ENCODE measurements around the gene IL1R2.
"Not testable (repeated sequence)": the region's sequence is repeated elsewhere in the genome, so short reads cannot be mapped to it uniquely, and the experiment has no call there.

Gene IL1R2

DNA sequence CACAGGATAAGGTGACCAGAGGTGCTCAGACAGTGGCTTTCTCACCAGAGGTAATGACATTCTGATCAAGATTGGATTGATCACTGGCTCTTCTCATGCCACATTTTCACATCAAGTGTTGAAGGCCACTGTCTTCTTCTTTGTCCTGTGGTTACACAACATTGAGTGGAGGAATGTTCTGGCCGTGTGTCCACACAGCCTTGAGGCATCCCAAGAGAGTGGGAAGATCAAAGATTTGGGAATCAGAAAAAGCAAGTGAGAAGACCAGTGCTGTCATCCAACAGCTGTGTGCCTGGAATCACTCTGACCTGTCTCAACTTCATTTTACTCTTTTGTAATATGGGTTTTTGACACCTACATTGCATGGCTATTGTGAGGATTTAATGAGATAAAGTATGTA lies 67.4 kb downstream of the IL1R2 start:
- no peak for DNase-seq (ENCODE audit: low read depth in 1 of 2, low spot score in 1 of 2)

DNA sequence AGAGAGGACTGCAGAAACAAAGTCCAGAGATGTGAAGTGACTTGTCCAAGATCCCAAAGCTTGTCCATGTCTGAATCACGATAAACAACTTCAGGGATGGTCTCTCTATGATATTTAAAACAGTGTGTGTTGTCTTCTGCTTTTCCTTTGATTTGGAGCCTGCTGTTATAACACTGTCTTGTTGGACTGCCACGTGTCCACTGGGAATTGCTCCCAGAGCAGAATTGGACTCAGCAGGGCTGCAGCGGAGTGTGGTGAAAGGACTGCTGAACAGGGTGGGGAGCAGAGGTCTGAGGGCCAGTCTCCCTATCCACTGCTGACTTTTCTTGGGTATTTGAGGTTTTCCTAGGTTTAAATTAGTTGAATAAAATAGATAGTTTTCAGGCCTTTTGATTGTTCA lies 68.3 kb downstream of the IL1R2 start:
- no peak for DNase-seq (ENCODE audit: low read depth in 1 of 2, low spot score in 1 of 2)

DNA sequence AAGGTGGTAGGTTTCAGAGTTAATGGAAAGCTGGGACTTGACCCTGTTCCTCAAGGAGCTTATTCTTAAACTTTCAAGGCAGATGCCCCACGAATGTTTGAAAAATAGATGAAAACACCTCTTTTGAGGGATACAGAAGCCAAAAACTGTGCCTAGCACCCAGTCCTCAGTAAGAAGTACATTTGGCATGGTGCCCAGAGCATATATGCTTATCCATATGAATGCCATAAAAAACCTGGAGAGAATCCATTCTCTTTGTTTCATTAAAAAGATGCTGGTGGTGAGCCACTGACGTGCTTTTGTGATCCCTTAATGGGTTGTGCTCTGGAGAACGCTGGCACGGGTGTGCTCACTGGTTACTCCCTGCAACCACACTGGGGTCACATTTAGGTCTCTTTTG lies 69.0 kb downstream of the IL1R2 start:
- no peak for DNase-seq (ENCODE audit: low read depth in 1 of 2, low spot score in 1 of 2)

DNA sequence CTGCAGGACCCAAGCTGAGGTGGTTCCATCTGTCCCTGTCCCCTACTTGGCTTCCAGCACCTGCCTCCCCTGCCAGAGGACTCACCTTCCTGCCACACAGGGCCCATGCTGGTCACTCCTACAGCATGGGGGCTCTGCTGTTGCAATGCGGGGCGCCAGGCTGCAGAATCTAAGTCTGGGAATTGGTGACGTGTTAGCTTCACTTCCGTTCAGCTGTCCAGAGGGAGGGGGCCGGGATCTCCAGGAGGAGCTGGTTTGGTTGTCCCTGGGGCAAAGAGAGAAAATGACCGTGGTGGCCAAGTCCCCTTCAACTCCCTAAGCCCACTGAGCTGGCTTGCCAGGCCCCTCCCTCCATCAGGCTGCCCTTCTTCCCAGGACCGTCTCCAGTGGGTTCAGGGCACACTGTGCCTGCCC lies 69.5 kb downstream of the IL1R2 start:
- no peak for DNase-seq (ENCODE audit: low read depth in 1 of 2, low spot score in 1 of 2)

DNA sequence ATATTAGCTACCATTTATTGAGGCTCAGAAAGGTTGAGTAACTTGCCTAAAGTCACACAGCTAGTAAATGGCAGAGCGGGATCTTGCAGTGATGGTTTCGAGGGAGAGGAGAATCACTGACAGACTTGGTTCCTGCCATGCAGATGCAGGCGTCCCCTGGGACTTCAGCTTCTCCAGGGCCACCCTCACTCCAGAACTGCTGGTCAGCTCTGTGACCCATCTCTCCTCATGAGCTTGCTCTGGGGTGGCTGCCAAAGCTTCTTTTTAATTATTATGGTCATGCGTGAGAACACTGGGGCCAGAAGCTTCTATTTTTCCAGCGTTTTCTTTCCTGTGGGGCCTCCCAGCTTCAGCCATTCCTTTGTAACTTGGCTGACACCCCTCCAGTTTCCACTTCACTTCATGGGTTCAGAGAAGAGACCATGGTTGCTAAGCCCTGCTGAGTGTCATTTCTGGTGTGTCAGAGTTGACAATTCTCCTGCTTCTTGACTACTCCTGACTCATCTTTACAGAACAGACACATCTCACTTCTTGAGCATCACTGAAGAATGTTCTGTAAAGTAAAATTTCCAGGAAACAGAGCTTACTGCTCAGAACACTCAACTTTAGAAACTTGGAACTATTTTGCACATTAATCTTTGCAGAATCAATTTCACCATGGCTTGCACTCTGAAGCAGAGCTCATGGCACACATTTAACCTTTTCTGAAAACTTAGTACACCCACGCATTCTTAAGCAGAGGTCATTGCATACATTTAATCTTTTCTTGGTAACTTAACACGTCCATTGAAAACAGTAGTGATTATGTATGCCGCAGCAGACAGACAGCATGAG lies 70.4 kb downstream of the IL1R2 start:
- peak in 1 of 2 donors; percentile 25 for DNase-seq (ENCODE audit: low read depth in 1 of 2, low spot score in 1 of 2)

DNA sequence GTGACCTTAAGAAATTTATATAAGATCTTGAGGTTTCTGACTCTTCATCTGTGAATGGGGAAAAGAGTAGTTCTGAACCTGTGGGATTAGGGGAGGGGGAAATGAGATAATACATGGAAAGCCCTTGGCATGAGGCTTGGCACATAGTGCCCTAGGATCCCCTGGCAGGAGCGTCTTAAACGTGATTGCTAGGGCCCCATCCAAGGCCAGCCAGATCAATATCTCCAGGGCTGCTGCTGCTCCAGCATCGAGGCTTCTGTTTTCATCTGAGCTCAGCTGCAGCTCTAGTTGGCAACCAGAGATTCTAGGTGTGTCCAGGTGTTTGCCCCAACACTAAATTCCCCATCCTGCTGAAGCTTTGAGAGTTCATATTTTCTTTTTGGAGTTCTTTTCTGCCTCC lies 71.0 kb downstream of the IL1R2 start:
- DNase-seq (ENCODE audit: low read depth in 1 of 2, low spot score in 1 of 2), result no peak

DNA sequence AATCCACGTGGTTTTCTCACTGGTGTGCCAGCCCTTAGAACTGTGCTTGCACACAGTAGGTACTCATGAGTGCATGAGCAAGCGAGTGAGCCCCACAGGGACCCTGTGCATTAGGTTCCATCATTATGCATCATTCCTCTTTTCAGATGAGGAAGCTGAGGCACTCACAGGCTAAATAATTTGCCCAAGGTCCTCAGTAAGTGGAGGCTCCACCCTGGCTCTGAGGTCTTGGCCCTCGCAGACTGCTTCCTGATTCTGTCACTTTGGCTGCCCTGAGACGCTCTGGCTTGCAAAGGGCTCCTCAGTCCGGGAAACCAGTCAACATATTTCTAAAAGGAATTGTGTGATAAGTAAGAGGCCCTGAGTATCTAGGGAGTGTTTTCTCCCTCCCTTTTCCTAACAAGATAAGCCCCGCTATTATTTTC lies 71.7 kb downstream of the IL1R2 start:
- DNase-seq (ENCODE audit: low read depth in 1 of 2, low spot score in 1 of 2), result no peak

DNA sequence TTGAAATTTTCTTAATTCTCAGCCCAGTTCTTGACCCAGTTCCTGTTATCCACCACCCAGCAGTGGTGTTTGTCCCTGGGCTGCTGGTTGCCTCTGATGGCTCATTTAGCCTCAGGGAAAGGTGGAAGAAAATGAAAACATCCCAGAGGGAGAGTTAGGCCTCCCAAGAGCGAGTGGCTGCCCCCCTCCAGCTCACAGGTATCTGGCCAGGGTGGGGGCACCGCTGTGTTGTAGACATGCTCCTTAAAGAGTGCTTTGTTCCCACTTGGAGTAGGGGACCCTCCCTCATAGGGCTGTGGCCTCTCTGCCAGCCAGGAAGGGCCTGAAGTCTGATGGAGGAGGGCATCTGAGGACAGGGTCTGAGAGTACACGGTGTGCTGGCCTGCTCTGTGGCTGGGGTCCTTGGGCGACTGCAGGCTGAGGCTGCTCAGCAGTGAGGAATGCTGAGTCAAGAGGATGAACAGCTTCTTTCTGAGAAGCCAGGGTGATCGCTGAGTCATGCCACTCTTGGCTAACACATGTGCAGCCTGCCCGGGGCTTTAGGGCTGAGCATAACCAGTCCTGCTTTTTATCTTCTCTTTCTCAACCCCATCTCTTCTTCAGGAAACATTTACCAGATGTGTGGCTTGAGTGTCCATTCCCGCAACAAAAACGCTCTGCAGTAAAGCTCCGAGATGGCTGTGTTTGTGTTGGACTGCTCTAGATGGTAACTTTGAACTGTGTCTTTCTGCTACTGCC lies 72.3 kb downstream of the IL1R2 start:
- peak in 1 of 2 donors; percentile 40 for DNase-seq (ENCODE audit: low read depth in 1 of 2, low spot score in 1 of 2)

DNA sequence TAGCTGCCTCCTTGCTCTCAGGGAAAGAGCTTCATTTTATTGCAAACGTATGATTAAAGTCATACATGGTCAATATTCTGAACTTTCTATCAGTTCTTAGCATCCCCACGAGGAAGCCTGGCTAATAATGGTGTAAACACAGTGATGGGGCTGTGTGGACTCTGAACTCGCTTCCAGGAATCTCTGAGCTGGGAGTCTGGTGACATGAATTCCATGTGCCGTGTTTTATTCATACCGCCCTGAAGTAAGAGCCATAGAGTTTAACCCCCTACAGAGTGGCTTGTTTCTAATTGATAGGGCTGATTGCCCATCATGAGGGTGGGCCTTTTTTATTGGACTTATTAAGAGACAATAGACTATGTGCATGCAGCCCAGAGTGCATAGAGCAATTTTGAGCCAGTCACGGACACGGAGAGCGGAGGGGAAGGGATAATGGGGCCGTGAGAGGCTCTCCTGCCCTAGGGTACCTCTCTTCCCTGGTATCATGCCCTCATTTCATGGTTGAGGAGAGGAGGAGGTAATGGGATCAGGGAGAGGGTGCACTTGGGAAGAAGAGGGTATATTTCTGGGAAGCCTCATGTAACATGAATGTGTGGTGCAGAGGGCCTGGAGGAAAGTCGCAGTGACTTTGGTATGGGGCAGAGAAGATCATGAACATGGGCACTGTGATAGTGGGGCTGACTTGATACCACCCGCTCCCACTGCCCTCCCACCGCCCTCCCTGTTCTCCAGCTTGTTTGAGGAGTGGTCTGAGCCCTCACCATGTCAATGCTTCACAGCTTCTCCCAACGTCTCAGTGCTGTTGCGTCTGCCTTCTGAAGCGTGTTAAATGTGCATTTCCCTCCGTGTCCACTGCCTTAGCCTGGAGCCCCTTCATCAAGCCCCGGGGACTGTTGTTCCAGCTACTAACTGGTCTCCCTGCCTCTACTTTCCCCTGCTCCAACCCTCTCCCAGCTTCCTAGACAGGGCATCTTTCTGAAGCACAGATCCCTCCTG lies 73.2 kb downstream of the IL1R2 start:
- DNase-seq (ENCODE audit: low read depth in 1 of 2, low spot score in 1 of 2), result no peak

DNA sequence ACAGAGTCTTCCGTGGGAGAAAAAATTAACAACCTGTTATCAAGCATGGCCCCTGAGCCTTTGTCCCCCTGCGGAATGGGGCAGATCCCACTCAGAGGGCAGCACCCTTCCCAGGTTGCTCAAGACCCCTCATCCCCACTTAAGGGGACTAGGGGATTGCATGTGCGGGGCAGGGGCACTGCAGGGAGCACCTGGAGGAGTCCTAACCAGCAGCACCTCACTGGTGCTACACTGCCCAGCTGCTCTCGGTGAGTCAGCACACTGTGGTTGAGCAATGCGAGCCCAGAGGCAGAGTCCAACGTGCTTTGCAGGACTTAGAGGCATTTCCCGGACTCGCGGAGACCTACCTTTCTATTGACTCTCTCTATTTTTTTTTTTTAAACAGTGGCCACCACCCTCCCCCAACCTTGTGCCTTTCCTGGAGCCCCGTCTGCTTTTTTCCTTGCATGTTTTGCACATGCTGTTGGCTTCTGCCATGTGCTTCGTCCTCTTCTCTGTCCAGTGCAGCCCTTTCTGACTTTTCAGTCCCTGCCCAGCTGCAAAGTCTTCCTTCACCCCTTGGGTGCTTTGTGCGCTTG lies 74.0 kb downstream of the IL1R2 start:
- no peak for DNase-seq (ENCODE audit: low read depth in 1 of 2, low spot score in 1 of 2)

DNA sequence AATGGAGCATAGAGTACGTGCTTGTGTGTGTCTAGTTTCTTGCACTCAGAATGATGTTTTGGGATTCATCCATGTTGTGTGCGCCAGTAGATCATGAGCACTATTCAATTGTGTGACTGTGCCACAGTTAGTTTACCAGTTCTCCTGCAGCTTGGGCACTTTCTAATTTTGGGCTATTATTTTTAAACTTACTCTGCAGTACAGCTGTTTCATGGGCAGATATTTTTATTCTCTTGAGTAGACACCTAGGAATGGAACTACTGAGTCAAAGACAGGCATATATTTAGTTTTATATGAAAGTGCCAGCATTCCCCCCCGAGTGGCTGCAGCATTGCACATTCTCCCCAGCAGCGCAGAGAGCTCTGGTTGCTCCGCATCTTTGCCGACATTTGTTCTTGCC lies 74.8 kb downstream of the IL1R2 start:
- no peak for DNase-seq (ENCODE audit: low read depth in 1 of 2, low spot score in 1 of 2)

DNA sequence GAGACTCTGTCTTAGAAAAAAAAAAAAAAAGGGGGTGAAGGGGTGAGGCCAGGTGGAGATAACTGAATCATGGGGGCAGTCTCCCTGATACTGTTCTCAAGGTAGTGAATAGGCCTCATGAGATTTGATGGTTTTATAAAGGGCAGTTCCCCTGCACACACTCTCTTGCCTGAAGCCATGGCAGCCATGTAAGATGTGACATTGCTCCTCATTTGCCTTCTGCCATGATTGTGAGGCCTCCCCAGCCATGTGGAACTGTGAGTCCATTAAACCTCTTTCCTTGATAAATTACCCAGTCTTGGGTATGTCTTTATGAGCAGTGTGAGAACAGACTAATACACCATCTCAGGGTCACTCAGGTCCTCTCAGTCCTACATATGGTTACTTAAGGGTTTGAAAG lies 76.4 kb downstream of the IL1R2 start:
- not testable (repeated sequence) for DNase-seq (ENCODE audit: low read depth in 1 of 2, low spot score in 1 of 2)

DNA sequence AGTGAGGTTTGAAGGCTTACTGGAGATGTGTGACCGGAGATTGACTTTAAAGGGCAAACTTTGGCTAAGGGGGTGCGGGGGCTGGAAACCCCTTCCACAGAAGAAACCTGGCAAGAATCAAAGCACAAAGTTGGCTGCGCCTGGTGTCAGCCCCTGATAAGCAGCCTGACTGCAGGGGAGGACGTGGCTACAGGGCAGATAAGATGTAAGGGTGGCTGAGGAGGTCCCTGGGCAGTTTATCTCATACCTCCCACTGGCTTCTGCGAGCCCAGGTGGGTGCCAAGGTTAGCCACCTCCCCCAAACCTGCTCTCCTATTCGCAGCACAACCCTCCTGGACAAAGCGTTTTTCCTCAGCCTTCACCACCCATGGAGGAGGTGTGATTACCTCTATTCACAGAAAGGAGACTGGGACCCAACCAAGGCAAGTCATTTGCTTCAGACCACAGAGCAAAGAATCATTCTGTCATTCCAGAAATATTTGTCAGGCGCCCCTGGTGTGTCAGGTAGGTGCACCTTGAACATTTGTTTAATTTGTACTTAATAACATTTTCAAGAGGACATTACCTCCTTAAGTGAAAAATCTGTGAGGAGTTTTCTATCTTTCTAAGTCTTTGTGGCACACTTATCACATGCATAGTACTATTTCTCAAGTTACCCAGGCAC lies 77.7 kb downstream of the IL1R2 start:
- DNase-seq (ENCODE audit: low read depth in 1 of 2, low spot score in 1 of 2), result no peak

DNA sequence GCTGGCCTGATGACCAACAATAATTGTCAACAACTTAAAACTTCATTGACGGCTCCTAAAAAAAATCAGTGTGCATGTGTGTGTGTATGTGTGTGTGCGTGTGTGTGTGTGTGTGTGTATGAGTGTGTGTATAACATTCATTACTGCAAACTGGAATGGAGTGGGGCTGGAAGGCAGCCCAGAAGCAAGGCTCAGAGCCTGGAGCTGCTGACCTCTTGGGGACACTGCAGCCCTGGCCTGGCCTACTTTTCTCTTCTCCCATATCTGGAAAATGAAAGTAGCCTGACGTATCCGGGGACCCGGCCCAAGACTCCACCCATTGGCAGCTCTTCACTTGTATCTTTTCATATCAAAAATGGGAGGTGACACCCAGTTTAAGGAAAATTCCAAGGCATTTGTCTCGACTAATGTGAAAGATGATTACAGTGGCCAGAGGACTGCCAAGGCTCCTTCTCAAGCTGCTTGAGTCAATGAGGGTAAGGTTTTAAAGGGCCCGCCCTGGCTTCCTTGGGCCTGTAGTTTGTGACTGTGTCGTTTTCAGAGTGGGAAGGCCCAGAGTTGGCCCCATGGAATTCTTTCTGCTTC lies 78.4 kb downstream of the IL1R2 start:
- no peak for DNase-seq (ENCODE audit: low read depth in 1 of 2, low spot score in 1 of 2)

DNA sequence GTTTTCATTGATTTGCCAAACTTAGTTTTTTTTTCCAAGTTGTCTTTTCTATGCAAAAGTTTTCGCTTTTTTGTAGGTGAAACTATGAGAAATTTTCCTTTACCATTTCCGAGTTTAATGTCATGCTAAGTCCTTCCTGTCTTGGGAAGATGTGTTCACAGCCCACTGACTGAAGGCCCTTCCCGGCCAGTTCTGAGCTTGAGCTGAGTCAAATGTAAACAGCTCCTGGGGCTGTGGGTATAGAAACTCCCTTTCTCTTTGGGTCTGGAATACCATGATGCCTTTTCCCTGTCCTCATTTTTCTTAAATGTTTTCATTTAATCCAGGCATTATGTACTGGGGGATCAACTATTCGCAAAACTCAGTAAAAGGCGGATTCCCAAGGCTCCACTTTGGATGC lies 81.0 kb downstream of the IL1R2 start:
- DNase-seq (ENCODE audit: low read depth in 1 of 2, low spot score in 1 of 2), result no peak

DNA sequence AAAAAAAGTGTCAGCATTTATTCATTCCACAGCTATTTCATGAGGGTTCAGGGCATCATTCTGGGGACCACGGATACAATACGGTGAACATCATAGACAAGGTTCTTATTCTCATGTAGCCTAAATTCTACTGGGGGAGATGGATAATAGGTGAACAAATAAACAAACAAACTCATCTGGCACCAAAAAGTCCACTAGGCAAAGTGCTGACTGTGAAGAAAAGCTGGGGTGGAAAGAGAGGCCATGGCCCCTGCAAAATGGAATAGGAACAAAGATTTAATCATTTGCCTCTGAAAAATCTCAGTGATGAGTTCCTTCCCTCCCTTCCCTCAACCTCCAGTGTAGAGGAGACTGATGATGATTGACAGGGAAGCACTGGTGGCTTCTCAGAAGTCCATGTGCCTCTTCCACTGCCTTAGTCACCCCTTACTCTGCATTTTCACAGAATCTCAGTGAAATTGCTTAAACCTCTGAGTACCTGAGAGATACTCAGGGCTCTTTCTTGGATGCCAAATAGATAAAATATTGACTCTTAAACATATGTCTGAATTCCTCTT lies 81.5 kb downstream of the IL1R2 start:
- DNase-seq (ENCODE audit: low read depth in 1 of 2, low spot score in 1 of 2), result no peak

DNA sequence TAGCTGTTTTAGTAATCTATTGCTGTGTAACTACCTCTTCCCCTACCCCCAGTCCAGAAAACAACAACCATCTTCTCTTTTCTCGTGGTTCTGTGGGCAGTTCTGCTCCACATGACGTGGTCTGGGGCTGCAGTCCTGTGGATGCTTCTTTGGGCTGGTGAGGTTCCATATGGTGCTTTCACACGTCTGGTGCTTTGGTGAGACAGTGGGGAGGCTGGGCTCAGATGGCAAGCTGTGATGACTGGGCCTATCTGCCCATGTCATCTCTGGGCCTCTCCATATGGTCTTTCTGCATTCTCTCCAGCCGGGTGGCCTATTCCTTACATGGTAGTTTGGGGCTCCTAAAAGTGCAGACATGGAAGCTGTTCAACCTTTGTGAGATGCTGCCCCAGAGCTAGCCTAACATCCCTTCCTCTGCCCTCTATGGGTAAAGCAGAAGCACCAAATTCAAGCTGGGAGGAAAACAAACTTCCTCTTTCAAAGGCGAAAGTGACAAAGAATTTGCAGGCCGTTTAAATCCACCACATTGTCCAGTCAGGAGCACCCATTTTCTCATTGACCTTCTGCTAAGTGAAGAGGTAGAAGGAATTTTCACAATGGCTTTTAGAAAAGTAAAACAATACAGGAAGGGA lies 82.5 kb downstream of the IL1R2 start:
- DNase-seq (ENCODE audit: low read depth in 1 of 2, low spot score in 1 of 2), result no peak

DNA sequence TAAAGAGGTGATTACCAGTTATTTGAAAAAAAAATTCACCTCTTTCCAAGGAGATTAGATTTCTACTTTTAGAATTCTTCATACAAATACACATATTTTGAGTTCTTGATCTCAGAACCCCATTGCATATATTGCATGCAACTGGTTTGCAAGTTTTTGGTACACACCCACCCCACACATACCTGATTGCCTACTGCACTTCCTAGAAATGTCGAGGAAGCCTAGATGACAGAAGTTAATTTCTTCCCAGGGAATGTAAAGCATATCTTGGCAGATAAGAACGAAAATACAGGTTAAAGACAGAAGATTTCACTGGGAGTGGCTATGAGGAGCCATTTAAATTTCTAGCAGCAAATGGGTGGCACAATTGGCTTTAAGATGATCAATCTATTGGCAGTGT lies 83.7 kb downstream of the IL1R2 start:
- DNase-seq (ENCODE audit: low read depth in 1 of 2, low spot score in 1 of 2), result no peak

DNA sequence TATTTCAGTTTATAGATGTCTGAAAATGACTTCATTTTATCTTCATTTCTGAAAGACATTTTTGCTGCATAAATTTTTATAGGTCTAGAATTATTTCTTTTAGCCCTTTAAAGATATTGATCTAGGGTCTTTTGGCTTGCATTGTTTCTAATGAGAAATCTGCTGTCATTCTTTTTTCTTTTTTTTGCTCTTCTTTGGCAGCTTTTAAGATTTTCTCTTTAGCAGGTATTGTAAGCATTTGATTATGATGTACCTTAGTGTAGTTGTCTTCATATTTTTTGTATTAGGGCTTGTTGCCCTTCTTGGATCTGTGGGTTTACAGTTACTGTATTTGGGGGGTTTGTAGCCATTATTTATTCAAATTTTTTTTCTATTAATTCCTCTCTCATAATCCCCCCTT lies 84.8 kb downstream of the IL1R2 start:
- no peak for DNase-seq (ENCODE audit: low read depth in 1 of 2, low spot score in 1 of 2)

Measured in activated CD4-positive, alpha-beta T cell treated with anti-CD3 and anti-CD28 coated beads, Interleukin-2, amount 50 U/mL, for 24 hours (primary cell).